ENCODE measurements around the gene CYSTM1. TPM values are rescaled to one million over a fixed set of nuclear protein-coding genes. Genes with fewer than 3 reads are reported as not detected.

CYSTM1 gene
- total and polyA plus RNA-seq, 2 of the 8 experiments (the other 6 are each of a cell fraction or from before 2014, with no cell fraction given): 25.0 to 47.8 TPM

- H2BK15ac ChIP-seq (ENCODE audit: low read length): peak overlapping the region; percentile 99
- no peak overlapping the region for H3K4ac ChIP-seq (replicated peaks; ENCODE audit: insufficient read length, low read depth, low read length)
- H3K27me3 ChIP-seq (replicated peaks in 1 of 4; ENCODE audit: control insufficient read depth in 3 of 4, extremely low read depth in 1 of 4, insufficient read depth in 3 of 4, low read length in 3 of 4): peaks cover 11 to 39% (median 30%) of the 10 kb centered on the region in 4 experiments
- WGBS, 2 experiments (ENCODE audit: extremely low coverage in 1 of 2, insufficient coverage in 1 of 2, insufficient read length in 1 of 2, insufficient replicate concordance in 2 of 2, low coverage in 1 of 2, low lambda C conversion rate in 2 of 2, missing lambda C conversion rate in 1 of 2): 80% methylated on average over 7 of the region's 7 CpGs; no CpG with 5 or more reads in 1 of the 2 experiments
- peak overlapping the region in 1 of 2 experiments; percentile 46; a peak in 1 of 4 replicates for H3K4me2 ChIP-seq (ENCODE audit: insufficient read depth in 1 of 2, low read depth in 2 of 2, low read length in 2 of 2)
- POLR2A ChIA-PET (ENCODE audit: partially characterized antibody): interaction anchor here (0.7 kb wide), 1 partner anchor 43 kb away, joined by 4 read pairs; no protein-coding TSS in a partner anchor
- H4K91ac ChIP-seq (replicated peaks; ENCODE audit: insufficient read length, low read length): no peak overlapping the region
- CTCF ChIA-PET (ENCODE audit: partially characterized antibody): interaction anchor here (0.8 to 10.1 kb wide), 10 partner anchors 7 to 182 kb away, joined by 3 to 118 read pairs (median 6); no protein-coding TSS in a partner anchor
- no peaks in the 10 kb centered on the region for H4K20me1 ChIP-seq (replicated peaks in 1 of 2; ENCODE audit: control insufficient read depth in 1 of 2, insufficient read depth in 2 of 2, low read length in 2 of 2)
- no peaks in the 10 kb centered on the region for H3K36me3 ChIP-seq (ENCODE audit: control insufficient read depth in 2 of 4, insufficient read depth in 4 of 4, low read length in 3 of 4)
- no peak overlapping the region; the same call in 1 of the 2 replicates for H2BK20ac ChIP-seq (ENCODE audit: low read length)
- no peak overlapping the region for H3K9ac ChIP-seq (replicated peaks in 1 of 4; ENCODE audit: extremely low read depth in 1 of 4, low read depth in 3 of 4, low read length in 3 of 4)
- FAIRE-seq: no peak
- H3K4me3 ChIP-seq (ENCODE audit: extremely low read depth in 1 of 4, insufficient read depth in 2 of 4, low read depth in 3 of 4, low read length in 4 of 4): no peak overlapping the region
- H3K27ac ChIP-seq (ENCODE audit: low read depth, low read length): no peak overlapping the region
- H3K4me1 ChIP-seq (replicated peaks in 1 of 4; ENCODE audit: control insufficient read depth in 3 of 4, insufficient read depth in 4 of 4, low read length in 3 of 4): peaks cover 6 to 24% (median 18%) of the 10 kb centered on the region in 4 experiments
- H3K79me2 ChIP-seq (ENCODE audit: control insufficient read depth in 1 of 2, insufficient read depth in 2 of 2, low read length in 2 of 2): no peaks in the 10 kb centered on the region
- H2AFZ ChIP-seq (ENCODE audit: low read length): no peak overlapping the region
- H3K79me1 ChIP-seq (ENCODE audit: low read depth, low read length): no peaks in the 10 kb centered on the region
- H4K5ac ChIP-seq (ENCODE audit: insufficient read length, low read depth, low read length): no peak overlapping the region
- H2AK5ac ChIP-seq (ENCODE audit: low read depth, low read length): peak overlapping the region; percentile 84; the same call in 1 of the 2 replicates
- no peak for DNase-seq (ENCODE audit: low read depth in 1 of 2, low spot score in 2 of 2)
- no peak overlapping the region for H3K14ac ChIP-seq (ENCODE audit: insufficient read length)
- H3K23ac ChIP-seq (ENCODE audit: insufficient read length): no peak overlapping the region
- H3K56ac ChIP-seq (replicated peaks; ENCODE audit: insufficient read length, low read depth, low read length): no peak overlapping the region
- peak overlapping the region; percentile 68; the same call in 1 of the 2 replicates for H2BK12ac ChIP-seq (ENCODE audit: low read depth, low read length)
- no peak overlapping the region for H2BK5ac ChIP-seq (ENCODE audit: low read depth, low read length)
- H4K8ac ChIP-seq (ENCODE audit: extremely low read depth, insufficient read depth, low read length): no peak overlapping the region
- H3K18ac ChIP-seq (ENCODE audit: extremely low read depth, low read length): 0 out of 2 replicates have a peak overlapping the region, but pooled peaks have one; percentile 38
- H3K23me2 ChIP-seq (ENCODE audit: low read depth, low read length): no peaks in the 10 kb centered on the region; the same call in 1 of the 2 replicates
- no peak overlapping the region for H2BK120ac ChIP-seq (replicated peaks; ENCODE audit: low read depth, low read length)
- no peaks in the 10 kb centered on the region for H3K9me3 ChIP-seq (ENCODE audit: insufficient read depth in 2 of 2, low read depth in 1 of 2, low read length in 1 of 2)
- TF ChIP-seq POLR2AphosphoS5 (IDR thresholded peaks at IDR 0.05; ENCODE audit: low read depth, low read length) (no peak), ATF3 (IDR thresholded peaks at IDR 0.05; ENCODE audit: insufficient read depth, low read depth, low read length) (no peak), KDM4A (IDR thresholded peaks at IDR 0.05; ENCODE audit: low read depth, low read length, severe bottlenecking) (no peak), POLR2A (IDR thresholded peaks at IDR 0.05; ENCODE audit: control extremely low read depth in 1 of 2, low read depth in 2 of 2, low read length in 2 of 2) (no peak), SRF (IDR thresholded peaks at IDR 0.05; ENCODE audit: low read depth, low read length) (no peak), CHD2 (IDR thresholded peaks at IDR 0.05; ENCODE audit: low read length) (no peak), CHD1 (IDR thresholded peaks at IDR 0.05; ENCODE audit: low read depth, low read length) (no peak), SP2 (IDR thresholded peaks at IDR 0.05; ENCODE audit: low read length) (no peak), EP300 (IDR thresholded peaks at IDR 0.05; ENCODE audit: borderline replicate concordance in 1 of 2, low read depth in 2 of 2, low read length in 2 of 2) (no peak), JUN (IDR thresholded peaks at IDR 0.05; ENCODE audit: low read depth, low read length) (no peak), HDAC6 (IDR thresholded peaks at IDR 0.05; ENCODE audit: low read depth, low read length) (no peak), NRF1 (IDR thresholded peaks at IDR 0.05; ENCODE audit: low read depth, low read length) (no peak)
Measured at GRCh38 chr5:140151144-140152021, 23.6 kb upstream of the CYSTM1 start.

Data from H1 (cell line).